ENCODE results near the gene CLDN22. TPM values are rescaled to one million over a fixed set of nuclear protein-coding genes. Genes with fewer than 3 reads are reported as not detected.

CLDN22 gene
- total RNA-seq, 4 donors from 2014 or later, result not detected

GRCh38 chr4:183345261-183345660, 25.2 kb upstream of the CLDN22 start:
- TF ChIP-seq CTCF (IDR thresholded peaks at IDR 0.05; ENCODE audit: low read depth), result no peak

- TF ChIP-seq CTCF (IDR thresholded peaks at IDR 0.05; ENCODE audit: low read depth), result no peak
These were observed 24.6 kb upstream of the CLDN22 start for GRCh38 chr4:183344523-183345255.

GRCh38 chr4:183343730-183344129, 23.7 kb upstream of the CLDN22 start:
- TF ChIP-seq CTCF (IDR thresholded peaks at IDR 0.05; ENCODE audit: low read depth), result no peak

GRCh38 chr4:183342541-183343533, 22.8 kb upstream of the CLDN22 start:
- TF ChIP-seq CTCF (IDR thresholded peaks at IDR 0.05; ENCODE audit: low read depth), result no peak

GRCh38 chr4:183337833-183338232, 17.8 kb upstream of the CLDN22 start:
- TF ChIP-seq CTCF (IDR thresholded peaks at IDR 0.05; ENCODE audit: low read depth), result no peak

- TF ChIP-seq CTCF (IDR thresholded peaks at IDR 0.05; ENCODE audit: low read depth), result no peak
These were observed 17.3 kb upstream of the CLDN22 start for GRCh38 chr4:183337349-183337748.

- no peak for TF ChIP-seq CTCF (IDR thresholded peaks at IDR 0.05; ENCODE audit: low read depth)
These were observed 15.4 kb upstream of the CLDN22 start for GRCh38 chr4:183335369-183335940.

Data from subcutaneous adipose tissue (tissue), 4 donors.